Uterus (tissue), 4 donors: ENCODE measurements around the gene KIF17. TPM values are rescaled to one million over a fixed set of nuclear protein-coding genes. Genes with fewer than 3 reads are reported as not detected.

Experiments
- DNase-seq, 2 donors: peaks; one replicate each; pipeline ENCODE4 v3.0.0-alpha.2; 2019 to 2020
- H3K27ac ChIP-seq, 2 donors: fragments of 200-600 bp; sonication (generic); 1 replicate in 1 of 2; 2 replicates in 1 of 2; pipeline ENCODE4 v1.5.1; 2016 to 2018
- H3K27me3 ChIP-seq, 2 donors: fragments of 200-600 bp; sonication (generic); one replicate each; pipeline ENCODE4 v1.5.1; 2018 to 2019; ENCODE audit warnings: control low read depth in 1 of 2
- H3K36me3 ChIP-seq, 2 donors: fragments of 200-600 bp; sonication (generic); one replicate each; pipeline ENCODE4 v1.5.1; 2019; ENCODE audit warnings: control low read depth in 1 of 2
- H3K4me1 ChIP-seq, 2 donors: fragments of 200-600 bp; sonication (generic); one replicate each; pipeline ENCODE4 v1.5.1; 2018 to 2019; ENCODE audit warnings: control low read depth in 1 of 2
- H3K4me3 ChIP-seq, 2 donors: fragments of 200-600 bp; sonication (generic); 1 replicate in 1 of 2; 2 replicates in 1 of 2; pipeline ENCODE4 v1.5.1; 2018 to 2019; ENCODE audit warnings: mild to moderate bottlenecking in 1 of 2
- H3K9me3 ChIP-seq, 2 donors: fragments of 200-600 bp; sonication (generic); one replicate each; pipeline ENCODE4 v1.5.1; 2019; ENCODE audit warnings: control low read depth in 1 of 2
- CTCF ChIP-seq, 4 experiments: fragments of 200-600 bp in 2 of 4; fragments of 450-650 bp in 2 of 4; sonication (generic) in 2 of 4; IDR thresholded peaks; one replicate each; pipeline ENCODE4 v1.5.1; 2016 to 2019; ENCODE audit warnings: antibody characterized with exemption in 4 of 4, mild to moderate bottlenecking in 2 of 4, moderate library complexity in 1 of 4
- POLR2A ChIP-seq, 2 donors: fragments of 450-650 bp; IDR thresholded peaks; one replicate each; pipeline ENCODE4 v1.6.1; 2016; ENCODE audit warnings: antibody characterized with exemption in 2 of 2, mild to moderate bottlenecking in 1 of 2, moderate library complexity in 1 of 2
- intact Hi-C: fragments of 100-400 bp; cut with DNase I; formaldehyde crosslinking; loops from one replicate; pipeline ENCODE4 v1.15.1; 2023; ENCODE audit warnings: low total_unique reads
- total RNA-seq, 4 donors: library from RNA; depleted of rRNA in 3 of 4; stranded (reverse); fragments of >200 nt in 3 of 4; gene quantifications; one replicate each; pipeline versions ENCODE4 v1.1.0 to v1.2.4, GENCODE V29; 2014 to 2023
- donor health status: DM: yes; HTN: yes; CAD: no.

Gene KIF17
- total RNA-seq, 4 donors from 2014 or later = 0.77 to 6.3 (median 4.9) TPM; not detected in 1

GRCh38 chr1:20709868-20710267 lies 7.9 kb downstream of the KIF17 start:
- TF ChIP-seq POLR2A (IDR thresholded peaks at IDR 0.05) (no peak), CTCF (IDR thresholded peaks at IDR 0.05) (no peak)
- intact Hi-C loops = no loop called here
- no peaks in the 10 kb centered on the region for H3K27me3 ChIP-seq

DNA sequence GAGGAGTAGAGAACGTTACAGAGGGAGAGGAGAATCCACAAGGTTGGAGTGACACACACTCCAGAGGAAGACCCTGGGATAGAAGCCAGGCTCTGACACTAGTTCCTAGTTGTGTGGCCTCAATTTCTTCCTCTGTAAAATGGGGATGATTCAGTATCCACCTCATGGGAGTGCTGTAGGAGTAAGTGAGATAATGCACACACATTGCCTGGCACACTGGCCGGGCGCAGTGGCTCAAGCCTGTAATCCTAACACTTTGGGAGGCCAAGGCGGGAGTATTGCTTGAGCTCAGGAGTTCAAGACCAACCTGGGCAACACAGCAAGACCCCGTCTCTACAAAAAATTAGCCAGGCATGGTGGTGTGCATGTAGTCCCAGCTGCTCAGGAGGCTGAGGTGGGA lies 8.9 kb downstream of the KIF17 start:
- Histone ChIP-seq H3K27ac (no peak overlapping the region), H3K9me3 (no peaks in the 10 kb centered on the region), H3K27me3 (no peaks in the 10 kb centered on the region), H3K36me3 (no peaks in the 10 kb centered on the region), H3K4me3 (no peak overlapping the region), H3K4me1 (no peaks in the 10 kb centered on the region)
- TF ChIP-seq CTCF (IDR thresholded peaks at IDR 0.05) (no peak), POLR2A (IDR thresholded peaks at IDR 0.05) (no peak)
- intact Hi-C loops = no loop called here
- no peak for DNase-seq

More at GRCh38 chr1:20709868-20710267, 7.9 kb downstream of the KIF17 start:
- Histone ChIP-seq H3K27ac (no peak overlapping the region), H3K4me3 (no peak overlapping the region), H3K36me3 (no peaks in the 10 kb centered on the region), H3K9me3 (no peaks in the 10 kb centered on the region), H3K4me1 (no peaks in the 10 kb centered on the region)
- no peak for DNase-seq

- H3K27me3 ChIP-seq = no peaks in the 10 kb centered on the region
- no peaks in the 10 kb centered on the region for H3K36me3 ChIP-seq
- no peak for DNase-seq
- no peak for TF ChIP-seq POLR2A (IDR thresholded peaks at IDR 0.05)
- no peak for TF ChIP-seq CTCF (IDR thresholded peaks at IDR 0.05)
- intact Hi-C loops = no loop called here
- no peaks in the 10 kb centered on the region for H3K9me3 ChIP-seq
- no peaks in the 10 kb centered on the region for H3K4me1 ChIP-seq
- no peak overlapping the region for H3K4me3 ChIP-seq
- H3K27ac ChIP-seq = no peak overlapping the region
Observed at GRCh38 chr1:20708057-20708456, 9.8 kb downstream of the KIF17 start.

DNA sequence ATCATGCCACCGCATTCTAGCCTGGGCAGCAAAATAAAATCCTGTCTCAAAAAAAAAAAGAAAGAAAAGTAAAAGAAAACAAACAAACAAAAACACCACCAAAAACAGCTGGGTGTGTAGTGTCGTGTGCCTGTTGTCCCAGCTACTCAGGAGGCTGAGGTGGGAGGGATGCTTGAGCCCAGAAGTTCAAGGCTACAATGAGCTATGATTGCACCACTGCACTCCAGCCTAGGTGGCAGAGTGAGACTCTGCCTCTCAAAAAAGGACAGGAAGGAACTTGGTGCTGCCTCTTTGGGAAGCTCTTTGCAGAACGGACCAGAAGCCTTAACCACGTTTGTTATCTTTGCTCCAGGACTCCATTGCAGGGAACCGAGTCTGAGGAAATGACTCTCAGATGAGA lies 11.0 kb downstream of the KIF17 start:
- no peaks in the 10 kb centered on the region for H3K9me3 ChIP-seq
- H3K4me3 ChIP-seq = no peak overlapping the region
- no peaks in the 10 kb centered on the region for H3K4me1 ChIP-seq
- no peaks in the 10 kb centered on the region for H3K36me3 ChIP-seq
- intact Hi-C loops = no loop called here
- no peak for TF ChIP-seq POLR2A (IDR thresholded peaks at IDR 0.05)
- no peak for TF ChIP-seq CTCF (IDR thresholded peaks at IDR 0.05)
- no peaks in the 10 kb centered on the region for H3K27me3 ChIP-seq
- H3K27ac ChIP-seq = no peak overlapping the region
- no peak for DNase-seq

DNA sequence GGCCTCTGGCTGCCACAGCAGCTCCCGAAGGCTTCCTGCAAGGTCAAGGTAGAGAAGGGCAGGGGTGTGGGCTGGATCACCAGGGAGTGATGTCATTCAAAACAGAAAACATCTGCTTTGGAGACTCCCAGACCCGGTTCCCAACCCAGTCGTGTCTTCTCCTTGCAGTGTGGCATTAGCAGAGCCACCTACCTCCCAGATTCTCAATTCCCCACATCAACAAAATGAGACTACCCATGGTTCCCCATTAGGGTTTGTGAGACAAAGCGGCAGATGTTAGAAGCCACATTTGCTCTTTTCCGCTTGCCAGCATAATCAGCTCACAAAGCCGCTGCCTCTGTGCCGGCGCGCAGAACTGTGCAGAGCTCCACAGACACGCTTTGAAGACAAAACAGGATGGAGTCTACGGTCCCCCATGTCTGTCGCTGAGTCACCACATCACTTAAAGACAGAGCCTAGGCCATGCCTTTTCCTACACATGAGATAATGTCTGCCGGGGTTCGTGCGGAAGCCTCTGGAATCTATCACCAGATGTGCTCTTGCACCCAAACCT lies 12.5 kb downstream of the KIF17 start:
- no peak overlapping the region for H3K4me3 ChIP-seq
- H3K27ac ChIP-seq = no peak overlapping the region
- no peaks in the 10 kb centered on the region for H3K27me3 ChIP-seq
- DNase-seq = no peak
- TF ChIP-seq CTCF (IDR thresholded peaks at IDR 0.05) (no peak), POLR2A (IDR thresholded peaks at IDR 0.05) (no peak)
- no peaks in the 10 kb centered on the region for H3K9me3 ChIP-seq
- intact Hi-C loops = no loop called here
- H3K36me3 ChIP-seq = no peaks in the 10 kb centered on the region
- H3K4me1 ChIP-seq = no peaks in the 10 kb centered on the region
